ENCODE data around the gene MPPED2. TPM values are rescaled to one million over a fixed set of nuclear protein-coding genes. Genes with fewer than 3 reads are reported as not detected.

The MPPED2 gene, protein sequence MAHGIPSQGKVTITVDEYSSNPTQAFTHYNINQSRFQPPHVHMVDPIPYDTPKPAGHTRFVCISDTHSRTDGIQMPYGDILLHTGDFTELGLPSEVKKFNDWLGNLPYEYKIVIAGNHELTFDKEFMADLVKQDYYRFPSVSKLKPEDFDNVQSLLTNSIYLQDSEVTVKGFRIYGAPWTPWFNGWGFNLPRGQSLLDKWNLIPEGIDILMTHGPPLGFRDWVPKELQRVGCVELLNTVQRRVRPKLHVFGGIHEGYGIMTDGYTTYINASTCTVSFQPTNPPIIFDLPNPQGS
- total RNA-seq = 1 to 10 TPM; 2.4 to 3.8 (median 3.6) TPM
- polyA plus RNA-seq = 1.7 TPM
- long read RNA-seq, donor 1, partial matches to known transcripts = 0 of 4 reads
- long read RNA-seq, donor 1, other reads (novel, unspliced or antisense) = 4 of 4 reads
- long read RNA-seq, donor 2, partial matches to known transcripts = 0 of 2 reads
- long read RNA-seq, donor 2, other reads (novel, unspliced or antisense) = 2 of 2 reads
- long read RNA-seq, donor 3, partial matches to known transcripts = 0 of 1 reads
- long read RNA-seq, donor 3, other reads (novel, unspliced or antisense) = 1 of 1 reads
- long read RNA-seq, donor 4, partial matches to known transcripts = 0 of 4 reads
- long read RNA-seq, donor 4, other reads (novel, unspliced or antisense) = 4 of 4 reads

DNA sequence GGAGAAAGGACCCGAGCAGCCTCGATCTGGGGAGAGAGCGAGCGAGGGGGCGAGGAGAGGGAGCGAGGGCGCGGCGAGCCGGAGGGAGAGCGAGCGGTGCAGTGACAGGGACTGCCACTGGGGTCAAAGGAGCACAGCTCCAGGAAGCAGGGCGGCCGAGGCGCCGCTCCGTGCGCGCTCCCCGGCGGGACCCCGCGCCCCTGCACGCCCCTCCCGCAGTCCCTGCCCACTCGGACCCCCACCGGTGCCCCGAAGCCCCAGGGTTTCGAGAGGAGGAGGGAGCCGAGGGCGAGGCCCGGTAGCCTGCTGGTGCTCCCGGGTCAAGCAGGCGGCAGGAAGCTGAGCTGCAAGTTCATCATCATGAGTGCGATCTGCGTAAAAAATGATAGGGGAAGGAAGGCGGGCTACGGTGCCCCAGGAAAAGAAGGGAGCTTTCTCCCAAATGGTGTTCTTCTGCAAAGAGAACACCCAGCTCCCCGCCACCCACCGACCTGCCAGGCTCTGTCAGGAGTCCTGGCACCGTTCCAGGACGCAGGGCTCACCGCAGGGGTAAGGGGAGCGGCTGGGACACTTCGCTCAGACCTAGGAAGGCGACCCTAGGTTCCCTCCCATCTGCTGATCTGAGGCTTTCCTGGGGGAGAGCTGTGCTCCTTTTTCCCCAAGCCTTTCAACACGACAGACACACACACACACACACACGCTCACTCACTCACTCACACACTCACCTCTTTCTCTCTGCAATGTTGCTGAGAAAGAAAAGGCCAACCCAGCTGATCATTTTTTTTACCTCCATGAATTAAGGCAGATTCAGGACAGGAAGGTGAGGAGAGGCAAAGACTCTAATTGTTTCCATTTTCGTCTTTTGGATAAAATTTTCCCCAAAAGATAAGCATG, at the start of gene MPPED2:
MPPED2 (minus strand) TSS at position 103 of the 894 bp plus-strand sequence. CDS start 5,980 bp downstream, outside the sequence.
- H3K27me3 ChIP-seq (ENCODE audit: control insufficient read depth, insufficient read depth) = no peaks in the 10 kb centered on the region
- ATAC-seq = peak; percentile 86 to 87
- peak; percentile 50 to 81 (median 71) for DNase-seq
- 7% methylated on average over 49 of the region's 49 CpGs for WGBS
- H3K9me3 ChIP-seq (ENCODE audit: control insufficient read depth, low read length) = no peaks in the 10 kb centered on the region
- H3K4me1 ChIP-seq (ENCODE audit: control insufficient read depth, insufficient read depth, low read length) = peaks cover 2% of the 10 kb centered on the region
- peak within 1 kb of the TSS; percentile 92 for H3K4me3 ChIP-seq (ENCODE audit: low read length)
- intact Hi-C loops (cut with DNase I) = loop anchor here in 2 of 4 donors (10.0 kb wide), 2 partner anchors 102 to 232 kb away; no protein-coding TSS in a partner anchor
- no peak within 1 kb of the TSS for H3K27ac ChIP-seq (ENCODE audit: low read length)

DNA sequence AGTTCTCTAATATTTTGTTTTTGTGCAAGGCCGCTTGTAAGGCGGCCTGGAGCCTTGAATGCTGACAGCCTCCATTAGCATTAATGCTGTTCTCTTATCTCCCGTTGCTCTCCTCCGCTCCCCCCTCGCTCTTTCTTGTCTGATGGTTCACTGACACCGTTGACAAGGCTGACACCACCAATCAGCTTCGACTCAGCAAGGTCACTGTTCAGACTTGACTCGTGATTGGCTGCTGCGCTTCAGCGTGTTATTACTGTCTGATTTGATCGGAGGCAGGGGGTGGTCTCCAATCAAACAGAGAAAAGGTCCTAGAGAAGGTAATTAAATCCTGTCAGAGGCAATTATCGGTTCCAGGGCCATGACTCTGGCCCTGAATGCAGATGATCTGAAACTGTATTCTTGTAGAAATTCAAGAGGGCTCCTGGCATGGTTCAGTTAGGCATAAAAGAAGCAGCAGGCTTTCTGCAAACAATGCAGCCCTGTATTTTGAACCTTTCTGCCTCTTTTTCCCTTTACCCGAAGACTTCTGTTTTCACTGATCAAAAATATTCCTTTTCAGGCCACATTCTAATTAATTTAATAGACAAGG, 49.3 kb upstream of the MPPED2 start:
- ATAC-seq (peak; percentile 66 to 85), DNase-seq (peak; percentile 23 to 55 (median 44))
- intact Hi-C loops (cut with DNase I) = no loop called here
- H3K9me3 ChIP-seq (ENCODE audit: control insufficient read depth, low read length) = no peaks in the 10 kb centered on the region
- no peaks in the 10 kb centered on the region for H3K27me3 ChIP-seq (ENCODE audit: control insufficient read depth, insufficient read depth)
- H3K27ac ChIP-seq (ENCODE audit: low read length) = no peak overlapping the region
- WGBS = 17% methylated on average over 13 of the region's 13 CpGs
- no peak overlapping the region for H3K4me3 ChIP-seq (ENCODE audit: low read length)
- no peaks in the 10 kb centered on the region for H3K4me1 ChIP-seq (ENCODE audit: control insufficient read depth, insufficient read depth, low read length)

DNA sequence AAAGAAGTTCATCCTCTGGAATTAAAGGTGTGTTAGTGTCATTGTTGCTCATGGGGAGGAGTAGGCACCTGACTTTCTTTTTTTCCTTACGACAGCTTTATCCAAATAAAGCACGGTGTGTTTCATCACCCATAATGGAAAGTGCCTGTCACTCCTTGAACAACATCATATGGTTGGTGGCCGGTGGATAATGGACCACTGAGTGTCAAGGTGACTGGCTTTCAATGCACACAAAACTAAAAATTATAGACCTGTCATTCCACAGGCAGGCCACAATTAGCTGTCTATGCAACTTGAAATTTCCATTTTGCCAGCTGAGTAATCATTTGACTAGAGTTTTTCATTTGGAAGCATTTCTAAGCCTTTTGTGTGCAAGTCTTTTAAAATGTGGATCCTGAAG, 45.0 kb upstream of the MPPED2 start:
- intact Hi-C loops (cut with DNase I) = no loop called here
- H3K4me3 ChIP-seq (ENCODE audit: low read length) = no peak overlapping the region
- no peak overlapping the region for H3K27ac ChIP-seq (ENCODE audit: low read length)
- no peaks in the 10 kb centered on the region for H3K27me3 ChIP-seq (ENCODE audit: control insufficient read depth, insufficient read depth)
- no peaks in the 10 kb centered on the region for H3K9me3 ChIP-seq (ENCODE audit: control insufficient read depth, low read length)
- DNase-seq (no peak), ATAC-seq (no peak)
- H3K4me1 ChIP-seq (ENCODE audit: control insufficient read depth, insufficient read depth, low read length) = no peaks in the 10 kb centered on the region
- 57% methylated on average over 3 of the region's 3 CpGs for WGBS

DNA sequence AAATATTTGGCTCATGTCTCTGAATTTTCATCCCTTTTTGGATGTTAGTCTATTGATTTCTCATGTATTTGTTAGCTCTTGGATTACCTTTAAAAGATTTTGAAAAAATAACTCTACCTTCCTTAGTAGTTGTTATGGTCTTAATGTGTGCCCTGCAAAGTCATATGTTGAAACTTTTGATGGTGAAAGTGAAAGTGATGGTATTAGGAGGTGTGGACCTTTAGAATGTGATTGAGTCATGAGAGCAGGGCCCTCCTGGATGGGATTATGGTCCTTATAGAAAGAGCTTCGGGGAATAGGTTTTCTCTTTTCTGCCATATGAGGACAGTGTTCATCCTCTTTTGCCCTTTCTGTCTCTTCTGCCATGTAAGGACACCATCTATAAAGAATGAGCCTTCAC, 33.6 kb upstream of the MPPED2 start:
- H3K9me3 ChIP-seq (ENCODE audit: control insufficient read depth, low read length) = no peaks in the 10 kb centered on the region
- WGBS = 76% methylated on average over 1 of the region's 1 CpG
- intact Hi-C loops (cut with DNase I) = no loop called here
- H3K27me3 ChIP-seq (ENCODE audit: control insufficient read depth, insufficient read depth) = peaks cover 3% of the 10 kb centered on the region
- ATAC-seq (no peak), DNase-seq (no peak)
- no peak overlapping the region for H3K27ac ChIP-seq (ENCODE audit: low read length)
- no peak overlapping the region for H3K4me3 ChIP-seq (ENCODE audit: low read length)
- no peaks in the 10 kb centered on the region for H3K4me1 ChIP-seq (ENCODE audit: control insufficient read depth, insufficient read depth, low read length)

DNA sequence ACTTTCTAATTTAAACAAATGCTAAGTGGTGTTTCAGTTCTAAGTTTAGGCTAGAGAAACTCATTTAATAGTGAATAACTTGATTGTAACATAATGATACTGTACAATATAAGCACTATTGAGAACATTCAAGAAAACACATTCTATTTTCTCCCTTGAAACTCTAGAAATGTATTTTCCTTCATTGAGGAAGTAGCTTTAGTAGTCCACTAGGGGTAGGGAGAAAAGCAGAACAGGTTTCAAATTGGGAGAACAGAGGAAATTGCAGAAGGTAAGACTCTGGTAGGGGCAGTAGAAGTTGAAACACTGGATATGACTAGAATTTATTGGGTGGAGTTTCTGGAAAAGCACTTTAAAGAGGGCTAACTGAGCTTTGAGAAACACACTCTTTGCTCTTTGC, 31.6 kb upstream of the MPPED2 start:
- peaks cover 3% of the 10 kb centered on the region for H3K27me3 ChIP-seq (ENCODE audit: control insufficient read depth, insufficient read depth)
- no peaks in the 10 kb centered on the region for H3K4me1 ChIP-seq (ENCODE audit: control insufficient read depth, insufficient read depth, low read length)
- DNase-seq (no peak), ATAC-seq (no peak)
- H3K9me3 ChIP-seq (ENCODE audit: control insufficient read depth, low read length) = no peaks in the 10 kb centered on the region
- no peak overlapping the region for H3K4me3 ChIP-seq (ENCODE audit: low read length)
- intact Hi-C loops (cut with DNase I) = no loop called here
- no peak overlapping the region for H3K27ac ChIP-seq (ENCODE audit: low read length)

DNA sequence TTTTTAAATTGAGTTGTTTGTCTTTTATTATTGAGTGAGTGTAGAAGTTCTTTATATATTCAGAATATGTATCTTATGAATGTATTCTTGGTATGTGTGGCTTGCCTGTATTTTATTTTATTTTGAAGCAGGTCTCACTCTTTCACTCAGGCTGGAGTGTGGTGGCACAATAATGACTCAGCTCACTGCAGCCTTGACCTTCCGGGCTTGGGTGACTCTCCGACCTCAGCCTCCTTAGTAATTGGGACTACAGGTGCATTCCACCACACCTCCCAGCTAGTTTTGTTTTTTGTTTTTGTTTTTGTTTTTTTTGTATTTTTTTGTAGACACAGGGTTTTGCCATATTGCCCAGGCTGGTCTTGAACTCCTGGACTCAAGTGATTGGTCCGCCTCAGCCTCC, 24.5 kb upstream of the MPPED2 start:
- WGBS = 84% methylated on average over 3 of the region's 3 CpGs
- no peak overlapping the region for H3K27ac ChIP-seq (ENCODE audit: low read length)
- H3K4me1 ChIP-seq (ENCODE audit: control insufficient read depth, insufficient read depth, low read length) = no peaks in the 10 kb centered on the region
- DNase-seq = no peak
- no peaks in the 10 kb centered on the region for H3K9me3 ChIP-seq (ENCODE audit: control insufficient read depth, low read length)
- no peaks in the 10 kb centered on the region for H3K27me3 ChIP-seq (ENCODE audit: control insufficient read depth, insufficient read depth)
- H3K4me3 ChIP-seq (ENCODE audit: low read length) = no peak overlapping the region
- ATAC-seq = no peak
- intact Hi-C loops (cut with DNase I) = no loop called here

DNA sequence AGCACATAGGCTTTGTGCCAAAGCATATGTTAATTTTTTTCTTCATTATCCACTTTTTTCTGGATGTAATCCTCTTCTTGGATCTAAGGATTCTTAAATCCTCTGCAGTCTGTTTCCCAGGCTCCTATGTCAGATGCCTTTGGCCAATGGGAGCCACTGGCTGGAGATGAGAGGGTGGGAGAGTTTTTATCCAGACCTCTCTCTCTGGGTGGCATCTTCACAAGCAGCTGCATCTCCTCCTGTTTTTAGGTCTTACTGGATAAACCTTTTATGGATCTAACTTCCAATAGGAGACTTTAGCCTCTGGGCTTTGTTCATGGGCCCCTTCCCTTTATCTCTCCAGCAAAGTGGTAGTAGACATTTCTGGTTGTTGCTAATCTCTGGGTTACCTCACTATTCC, 22.4 kb upstream of the MPPED2 start:
- no peak for DNase-seq
- Histone ChIP-seq H3K4me1 (ENCODE audit: control insufficient read depth, insufficient read depth, low read length) (no peaks in the 10 kb centered on the region), H3K9me3 (ENCODE audit: control insufficient read depth, low read length) (no peaks in the 10 kb centered on the region), H3K27ac (ENCODE audit: low read length) (no peak overlapping the region), H3K27me3 (ENCODE audit: control insufficient read depth, insufficient read depth) (no peaks in the 10 kb centered on the region), H3K4me3 (ENCODE audit: low read length) (no peak overlapping the region)
- no peak for ATAC-seq
- intact Hi-C loops (cut with DNase I) = no loop called here

DNA sequence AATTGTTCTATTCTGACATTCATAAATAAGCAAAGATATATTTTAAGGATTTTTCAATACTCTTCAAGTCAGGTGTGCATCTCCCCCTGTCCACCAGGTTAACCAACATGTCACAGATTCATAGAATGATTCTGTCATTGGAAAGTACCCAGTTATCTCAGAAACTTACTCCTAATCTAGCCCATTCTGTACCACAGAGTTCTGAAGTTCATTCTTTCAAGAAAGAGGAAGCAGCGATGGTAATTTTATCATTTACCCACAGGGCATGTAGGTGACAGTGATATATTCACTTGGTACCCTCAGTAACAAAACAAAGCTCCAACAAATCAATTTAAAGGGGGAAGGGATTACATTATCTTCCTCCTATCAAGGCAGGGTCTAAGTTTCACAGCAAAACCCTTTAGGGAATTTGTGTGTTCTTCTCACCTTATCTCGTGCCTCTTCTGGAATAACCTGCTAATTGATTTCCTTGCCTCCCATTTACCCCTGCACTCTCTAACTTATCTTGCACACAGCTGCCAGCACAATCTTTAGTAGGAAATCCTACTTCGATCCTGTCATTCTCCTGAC, 19.0 kb upstream of the MPPED2 start:
- intact Hi-C loops (cut with DNase I) = no loop called here
- ATAC-seq = no peak

DNA sequence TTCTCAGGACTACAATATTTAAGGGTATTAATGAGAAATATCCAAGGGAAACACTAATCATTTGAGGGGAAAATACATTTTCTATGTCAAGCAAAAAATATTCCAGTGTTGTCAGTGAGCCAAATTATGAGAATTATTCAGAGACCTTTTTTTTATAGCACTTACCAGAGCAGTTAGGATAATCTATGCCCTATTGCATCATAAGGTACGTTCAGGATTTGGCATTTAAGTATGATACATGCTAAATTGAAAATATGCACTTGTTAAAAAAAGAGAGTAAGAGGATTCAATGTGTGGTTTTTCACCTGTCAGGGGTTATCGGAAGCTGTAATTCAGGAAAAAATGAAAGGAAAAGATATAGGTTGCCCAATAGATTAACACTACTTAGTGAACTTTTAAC, 17.2 kb upstream of the MPPED2 start:
- 70% methylated on average over 2 of the region's 2 CpGs for WGBS
- H3K4me3 ChIP-seq (ENCODE audit: low read length) = no peak overlapping the region
- ATAC-seq (no peak), DNase-seq (no peak)
- H3K27me3 ChIP-seq (ENCODE audit: control insufficient read depth, insufficient read depth) = no peaks in the 10 kb centered on the region
- intact Hi-C loops (cut with DNase I) = no loop called here
- no peaks in the 10 kb centered on the region for H3K4me1 ChIP-seq (ENCODE audit: control insufficient read depth, insufficient read depth, low read length)
- H3K27ac ChIP-seq (ENCODE audit: low read length) = no peak overlapping the region
- H3K9me3 ChIP-seq (ENCODE audit: control insufficient read depth, low read length) = no peaks in the 10 kb centered on the region

More for the DNA sequence above, 19.0 kb upstream of the MPPED2 start:
- no peak overlapping the region for H3K27ac ChIP-seq (ENCODE audit: low read length)
- WGBS = 20% methylated on average over 3 of the region's 3 CpGs
- H3K27me3 ChIP-seq (ENCODE audit: control insufficient read depth, insufficient read depth) = no peaks in the 10 kb centered on the region
- H3K9me3 ChIP-seq (ENCODE audit: control insufficient read depth, low read length) = no peaks in the 10 kb centered on the region
- H3K4me1 ChIP-seq (ENCODE audit: control insufficient read depth, insufficient read depth, low read length) = no peaks in the 10 kb centered on the region
- no peak for DNase-seq
- no peak overlapping the region for H3K4me3 ChIP-seq (ENCODE audit: low read length)

DNA sequence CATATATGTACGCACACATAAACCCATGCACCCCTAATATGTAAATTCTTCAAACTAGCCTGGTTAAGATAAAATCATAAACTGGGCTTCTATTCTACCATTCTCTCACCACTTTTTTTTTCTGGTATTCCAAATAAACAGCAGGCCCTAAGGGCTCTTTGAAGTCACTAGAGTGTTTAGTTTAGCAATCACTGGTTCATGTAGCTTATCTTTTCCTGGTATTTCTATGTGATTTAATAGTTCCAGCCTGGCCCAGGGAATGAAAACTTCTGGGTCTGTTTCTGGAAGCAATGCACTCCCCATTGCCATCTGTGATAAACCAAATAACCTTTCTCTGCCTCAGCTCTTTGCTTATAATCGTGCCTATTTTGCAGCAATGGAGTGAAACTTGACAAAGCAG, 10.7 kb upstream of the MPPED2 start:
- no peaks in the 10 kb centered on the region for H3K27me3 ChIP-seq (ENCODE audit: control insufficient read depth, insufficient read depth)
- H3K4me1 ChIP-seq (ENCODE audit: control insufficient read depth, insufficient read depth, low read length) = no peaks in the 10 kb centered on the region
- WGBS = 63% methylated on average over 2 of the region's 2 CpGs
- intact Hi-C loops (cut with DNase I) = no loop called here
- no peak overlapping the region for H3K27ac ChIP-seq (ENCODE audit: low read length)
- H3K4me3 ChIP-seq (ENCODE audit: low read length) = no peak overlapping the region
- DNase-seq (no peak), ATAC-seq (no peak)
- no peaks in the 10 kb centered on the region for H3K9me3 ChIP-seq (ENCODE audit: control insufficient read depth, low read length)

Measured in right cardiac atrium (tissue), 5 donors.